Ishikawa (cell line): Measurements from ENCODE around the gene RPTOR.

Experiments used
- EP300 ChIP-seq: IDR thresholded peaks from 2 replicates; pipeline ENCODE4 v1.6.1; 2012; ENCODE audit warnings: borderline replicate concordance
- RAD21 ChIP-seq: IDR thresholded peaks from 2 replicates; pipeline ENCODE4 v1.6.1; 2012; ENCODE audit warnings: low read depth
- TCF12 ChIP-seq: IDR thresholded peaks from 2 replicates; pipeline ENCODE4 v1.6.1; 2012; ENCODE audit warnings: low read depth
- YY1 ChIP-seq: IDR thresholded peaks from 2 replicates; pipeline ENCODE4 v1.6.1; 2012; ENCODE audit warnings: low read depth
- TF ChIP-seq, protein P1 (sequence below): IDR thresholded peaks from 2 replicates; pipeline ENCODE4 v1.6.1; 2012; ENCODE audit warnings: low read depth, mild to moderate bottlenecking

DNA sequence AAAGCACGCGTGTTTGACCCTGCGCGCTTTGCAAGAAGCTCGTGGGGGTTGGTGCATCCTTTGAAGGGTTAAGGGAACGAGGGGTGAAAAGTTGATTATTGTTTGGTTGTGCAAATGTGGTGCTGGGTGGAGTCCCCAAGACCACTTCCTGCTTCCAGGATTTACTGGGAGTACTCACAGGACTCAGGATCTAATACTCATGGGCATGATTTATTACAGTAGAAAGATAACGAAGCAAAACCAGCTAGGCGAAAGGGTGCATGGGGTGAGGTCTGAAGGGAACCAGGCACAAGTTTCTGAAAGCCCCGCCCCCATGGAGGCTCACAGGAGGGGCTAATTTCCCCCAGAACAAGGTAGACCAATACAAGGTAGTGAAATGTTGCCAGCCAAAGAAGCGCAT is 58.8 kb downstream of the RPTOR start:
- TF ChIP-seq, protein P1, sequence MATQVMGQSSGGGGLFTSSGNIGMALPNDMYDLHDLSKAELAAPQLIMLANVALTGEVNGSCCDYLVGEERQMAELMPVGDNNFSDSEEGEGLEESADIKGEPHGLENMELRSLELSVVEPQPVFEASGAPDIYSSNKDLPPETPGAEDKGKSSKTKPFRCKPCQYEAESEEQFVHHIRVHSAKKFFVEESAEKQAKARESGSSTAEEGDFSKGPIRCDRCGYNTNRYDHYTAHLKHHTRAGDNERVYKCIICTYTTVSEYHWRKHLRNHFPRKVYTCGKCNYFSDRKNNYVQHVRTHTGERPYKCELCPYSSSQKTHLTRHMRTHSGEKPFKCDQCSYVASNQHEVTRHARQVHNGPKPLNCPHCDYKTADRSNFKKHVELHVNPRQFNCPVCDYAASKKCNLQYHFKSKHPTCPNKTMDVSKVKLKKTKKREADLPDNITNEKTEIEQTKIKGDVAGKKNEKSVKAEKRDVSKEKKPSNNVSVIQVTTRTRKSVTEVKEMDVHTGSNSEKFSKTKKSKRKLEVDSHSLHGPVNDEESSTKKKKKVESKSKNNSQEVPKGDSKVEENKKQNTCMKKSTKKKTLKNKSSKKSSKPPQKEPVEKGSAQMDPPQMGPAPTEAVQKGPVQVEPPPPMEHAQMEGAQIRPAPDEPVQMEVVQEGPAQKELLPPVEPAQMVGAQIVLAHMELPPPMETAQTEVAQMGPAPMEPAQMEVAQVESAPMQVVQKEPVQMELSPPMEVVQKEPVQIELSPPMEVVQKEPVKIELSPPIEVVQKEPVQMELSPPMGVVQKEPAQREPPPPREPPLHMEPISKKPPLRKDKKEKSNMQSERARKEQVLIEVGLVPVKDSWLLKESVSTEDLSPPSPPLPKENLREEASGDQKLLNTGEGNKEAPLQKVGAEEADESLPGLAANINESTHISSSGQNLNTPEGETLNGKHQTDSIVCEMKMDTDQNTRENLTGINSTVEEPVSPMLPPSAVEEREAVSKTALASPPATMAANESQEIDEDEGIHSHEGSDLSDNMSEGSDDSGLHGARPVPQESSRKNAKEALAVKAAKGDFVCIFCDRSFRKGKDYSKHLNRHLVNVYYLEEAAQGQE: no peak
- no peak for TF ChIP-seq RAD21
- TF ChIP-seq EP300: no peak
- no peak for TF ChIP-seq TCF12
- no peak for TF ChIP-seq YY1
